Prostate gland (tissue), 2 donors: ENCODE results near the gene SPTBN1.

Experiments used
- CTCF ChIP-seq, 4 experiments: fragments of 200-600 bp in 2 of 4; fragments of 450-650 bp in 2 of 4; sonication (generic) in 2 of 4; IDR thresholded peaks; 1 replicate in 3 of 4; 2 replicates in 1 of 4; pipeline ENCODE4 v1.5.1; 2016 to 2019; ENCODE audit warnings: antibody characterized with exemption in 4 of 4, mild to moderate bottlenecking in 2 of 4, moderate library complexity in 2 of 4
- POLR2A ChIP-seq: fragments of 450-650 bp; IDR thresholded peaks from one replicate; pipeline ENCODE4 v1.6.1; 2016; ENCODE audit warnings: antibody characterized with exemption, mild to moderate bottlenecking
- POLR2AphosphoS5 ChIP-seq: sonication (generic); formaldehyde crosslinking; IDR thresholded peaks from one replicate; pipeline ENCODE4 v1.6.1; 2017; ENCODE audit warnings: antibody characterized with exemption

GRCh38 chr2:54611830-54612545, 155.9 kb downstream of the SPTBN1 start:
- TF ChIP-seq CTCF (IDR thresholded peaks at IDR 0.05) (no peak), POLR2AphosphoS5 (no peak), POLR2A (no peak)
